Activated effector memory CD4-positive, alpha-beta T cell treated with Interleukin-2 at 50 U/mL for 16 hours (primary cell): ENCODE measurements around the gene TOM1.
"Not testable (repeated sequence)": the region's sequence is repeated elsewhere in the genome, so short reads cannot be mapped to it uniquely, and the experiment has no call there.

ENCODE experiments used
- DNase-seq: peaks from one replicate; pipeline ENCODE4 v3.0.0-alpha.2; 2020

TOM1 gene

GRCh38 chr22:35377735-35378134, 78.0 kb downstream of the TOM1 start:
- DNase-seq, result no peak

- DNase-seq, result no peak
These were observed 78.9 kb downstream of the TOM1 start for GRCh38 chr22:35378621-35379020.

GRCh38 chr22:35379146-35379993, 79.7 kb downstream of the TOM1 start:
- no peak for DNase-seq

- no peak for DNase-seq
These were observed 80.3 kb downstream of the TOM1 start for GRCh38 chr22:35380013-35380412.

- DNase-seq, result peak; percentile 16
These were observed 81.1 kb downstream of the TOM1 start, which contains the start of gene HMOX1 for GRCh38 chr22:35380537-35381423. TSS of gene HMOX1 (plus strand) at chr22:35381096. CDS start at chr22:35381174, 78 bp downstream.

GRCh38 chr22:35381424-35382009, 81.8 kb downstream of the TOM1 start:
- DNase-seq, result no peak

- DNase-seq, result no peak
These were observed 84.0 kb downstream of the TOM1 start for GRCh38 chr22:35383679-35384071.

GRCh38 chr22:35384527-35384926, 84.8 kb downstream of the TOM1 start:
- DNase-seq, result no peak

- DNase-seq, result no peak
These were observed 85.4 kb downstream of the TOM1 start for GRCh38 chr22:35384975-35385588.

- no peak for DNase-seq
These were observed 87.1 kb downstream of the TOM1 start for GRCh38 chr22:35386670-35387288.

GRCh38 chr22:35390933-35391332, 91.2 kb downstream of the TOM1 start:
- no peak for DNase-seq

GRCh38 chr22:35392357-35392756, 92.7 kb downstream of the TOM1 start:
- DNase-seq, result no peak

GRCh38 chr22:35393116-35394010, 93.7 kb downstream of the TOM1 start:
- no peak for DNase-seq

GRCh38 chr22:35394011-35394312, 94.3 kb downstream of the TOM1 start:
- no peak for DNase-seq

- no peak for DNase-seq
These were observed 95.3 kb downstream of the TOM1 start for GRCh38 chr22:35394810-35395563.

GRCh38 chr22:35396622-35397021, 96.9 kb downstream of the TOM1 start:
- not testable (repeated sequence) for DNase-seq

- DNase-seq, result no peak
These were observed 97.6 kb downstream of the TOM1 start for GRCh38 chr22:35397095-35397904.
